Measurements from ENCODE around the gene TEX22.

TEX22 gene

DNA sequence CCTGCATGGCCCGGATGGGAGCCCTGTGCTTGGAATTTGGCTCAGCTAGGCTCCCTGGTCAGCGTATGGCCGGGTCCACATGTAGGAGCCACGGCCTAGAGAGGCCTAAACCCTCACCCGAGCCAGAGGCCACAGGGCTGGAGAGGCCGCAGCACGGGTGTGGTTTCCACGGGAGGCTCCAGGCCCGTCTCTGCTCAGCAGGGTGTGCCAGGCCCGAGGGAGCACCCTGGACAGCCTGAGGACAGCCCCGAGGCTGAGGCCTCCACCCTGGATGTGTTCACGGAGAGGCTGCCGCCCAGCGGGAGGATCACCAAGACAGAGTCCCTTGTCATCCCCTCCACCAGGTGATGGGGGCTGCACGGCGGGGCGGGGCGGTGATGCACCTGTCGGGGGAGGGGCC is 17.6 kb upstream of the TEX22 start:
- Histone ChIP-seq H3K4me3 (ENCODE audit: insufficient read depth in 1 of 2, low read depth in 1 of 2, low read length in 2 of 2) (no peak overlapping the region), H2AK5ac (ENCODE audit: low read length, severe bottlenecking) (no peak overlapping the region), H3K18ac (ENCODE audit: low read depth in 1 of 2, low read length in 2 of 2) (no peak overlapping the region), H2AFZ (ENCODE audit: low read depth, low read length) (no peak overlapping the region), H3K14ac (ENCODE audit: low read length in 2 of 2) (no peak overlapping the region), H3K23ac (ENCODE audit: low read length in 2 of 2) (no peak overlapping the region), H3K4ac (ENCODE audit: low read depth in 1 of 2, low read length in 2 of 2) (no peak overlapping the region), H3K9ac (ENCODE audit: low read length) (no peak overlapping the region), H3K9me3 (ENCODE audit: control insufficient read depth, low read length) (no peaks in the 10 kb centered on the region), H4K8ac (ENCODE audit: low read length) (no peak overlapping the region), H3K4me1 (ENCODE audit: control insufficient read depth, insufficient read depth, low read depth, low read length) (no peaks in the 10 kb centered on the region), H2BK12ac (ENCODE audit: low read length in 2 of 2) (no peak overlapping the region), H3K36me3 (ENCODE audit: control insufficient read depth in 1 of 2, insufficient read depth in 2 of 2, low read depth in 1 of 2, low read length in 2 of 2) (peaks cover 34 to 64% of the 10 kb centered on the region in 2 experiments), H2BK5ac (ENCODE audit: low read depth, low read length, poor library complexity, severe bottlenecking) (no peak overlapping the region), H3K27me3 (ENCODE audit: control insufficient read depth in 1 of 2, insufficient read depth in 1 of 2, low read length in 2 of 2) (no peaks in the 10 kb centered on the region), H2BK15ac (ENCODE audit: low read depth, poor library complexity, severe bottlenecking) (no peak overlapping the region), H3K4me2 (ENCODE audit: low read length, poor library complexity, severe bottlenecking) (no peak overlapping the region), H3K79me1 (replicated peaks; ENCODE audit: low read length, poor library complexity, severe bottlenecking) (peaks cover 3% of the 10 kb centered on the region), H2BK120ac (ENCODE audit: low read depth, low read length) (no peak overlapping the region), H3K27ac (ENCODE audit: low read length, poor library complexity, severe bottlenecking) (no peak overlapping the region), H4K91ac (ENCODE audit: low read length) (no peak overlapping the region)
- DNase-seq, result no peak
- 95% methylated on average over 19 of the region's 19 CpGs for WGBS

- DNase-seq, result no peak
- WGBS, result 92% methylated on average over 27 of the region's 27 CpGs
- Histone ChIP-seq H3K79me1 (replicated peaks; ENCODE audit: low read length, poor library complexity, severe bottlenecking) (peaks cover 3% of the 10 kb centered on the region), H3K36me3 (ENCODE audit: control insufficient read depth in 1 of 2, insufficient read depth in 2 of 2, low read depth in 1 of 2, low read length in 2 of 2) (peaks cover 36 to 73% of the 10 kb centered on the region in 2 experiments), H3K27ac (ENCODE audit: low read length, poor library complexity, severe bottlenecking) (no peak overlapping the region), H3K9me3 (ENCODE audit: control insufficient read depth, low read length) (no peaks in the 10 kb centered on the region), H3K23ac (ENCODE audit: low read length in 2 of 2) (no peak overlapping the region), H2BK12ac (ENCODE audit: low read length in 2 of 2) (no peak overlapping the region), H3K4me3 (ENCODE audit: insufficient read depth in 1 of 2, low read depth in 1 of 2, low read length in 2 of 2) (no peak overlapping the region), H3K4me1 (ENCODE audit: control insufficient read depth, insufficient read depth, low read depth, low read length) (no peaks in the 10 kb centered on the region), H2BK120ac (ENCODE audit: low read depth, low read length) (no peak overlapping the region), H2AFZ (ENCODE audit: low read depth, low read length) (no peak overlapping the region), H3K14ac (ENCODE audit: low read length in 2 of 2) (no peak overlapping the region), H3K18ac (ENCODE audit: low read depth in 1 of 2, low read length in 2 of 2) (no peak overlapping the region), H2BK15ac (ENCODE audit: low read depth, poor library complexity, severe bottlenecking) (no peak overlapping the region), H2AK5ac (ENCODE audit: low read length, severe bottlenecking) (no peak overlapping the region), H3K9ac (ENCODE audit: low read length) (no peak overlapping the region), H3K27me3 (ENCODE audit: control insufficient read depth in 1 of 2, insufficient read depth in 1 of 2, low read length in 2 of 2) (no peaks in the 10 kb centered on the region), H3K4ac (ENCODE audit: low read depth in 1 of 2, low read length in 2 of 2) (no peak overlapping the region), H2BK5ac (ENCODE audit: low read depth, low read length, poor library complexity, severe bottlenecking) (no peak overlapping the region), H3K4me2 (ENCODE audit: low read length, poor library complexity, severe bottlenecking) (no peak overlapping the region), H4K91ac (ENCODE audit: low read length) (peak overlapping the region; percentile 40), H4K8ac (ENCODE audit: low read length) (no peak overlapping the region)
These were observed 16.6 kb upstream of the TEX22 start for GRCh38 chr14:105381446-105382342.

DNA sequence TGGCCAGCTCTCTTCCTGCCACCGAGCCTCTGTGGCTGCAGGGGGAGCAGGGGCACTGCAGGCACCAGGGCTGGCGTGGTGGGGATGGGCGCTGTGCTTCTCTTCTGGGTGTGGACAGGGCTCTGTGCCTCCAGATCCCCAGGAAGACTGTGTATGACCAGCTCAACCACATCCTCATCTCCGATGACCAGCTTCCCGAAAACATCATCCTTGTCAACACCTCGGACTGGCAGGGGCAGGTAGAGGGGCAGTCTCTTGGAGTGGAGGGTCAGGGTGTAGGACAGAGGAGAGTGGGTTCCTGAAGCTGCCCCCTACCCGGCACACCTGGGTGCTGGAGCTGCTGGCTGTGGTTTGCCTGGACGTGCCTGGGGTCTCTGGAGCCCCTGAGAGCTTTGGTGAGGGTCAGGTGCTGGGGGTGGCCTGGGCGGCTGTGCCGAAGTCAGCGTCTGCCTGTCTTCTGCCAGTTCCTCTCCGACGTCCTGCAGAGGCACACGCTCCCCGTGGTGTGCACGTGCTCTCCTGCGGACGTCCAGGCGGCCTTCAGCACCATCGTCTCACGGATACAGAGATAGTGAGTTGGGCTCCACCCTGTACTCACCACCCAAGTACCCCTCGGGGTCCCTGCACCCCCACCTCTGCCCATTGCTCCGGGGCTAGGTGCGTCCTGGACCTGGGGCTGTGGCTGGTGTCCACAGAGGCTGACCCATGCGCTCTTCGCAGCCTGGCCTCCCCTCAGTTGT is 15.8 kb upstream of the TEX22 start:
- H4K8ac ChIP-seq (ENCODE audit: low read length), result no peak overlapping the region
- H2BK15ac ChIP-seq (ENCODE audit: low read depth, poor library complexity, severe bottlenecking), result no peak overlapping the region
- no peak overlapping the region for H3K18ac ChIP-seq (ENCODE audit: low read depth in 1 of 2, low read length in 2 of 2)
- no peak overlapping the region for H3K4me2 ChIP-seq (ENCODE audit: low read length, poor library complexity, severe bottlenecking)
- H4K91ac ChIP-seq (ENCODE audit: low read length), result no peak overlapping the region
- H3K14ac ChIP-seq (ENCODE audit: low read length in 2 of 2), result no peak overlapping the region
- H3K36me3 ChIP-seq (ENCODE audit: control insufficient read depth in 1 of 2, insufficient read depth in 2 of 2, low read depth in 1 of 2, low read length in 2 of 2), result peaks cover 40 to 81% of the 10 kb centered on the region in 2 experiments
- H3K4me3 ChIP-seq (ENCODE audit: insufficient read depth in 1 of 2, low read depth in 1 of 2, low read length in 2 of 2), result no peak overlapping the region
- WGBS, result 94% methylated on average over 22 of the region's 26 CpGs
- peaks cover 3% of the 10 kb centered on the region for H3K79me1 ChIP-seq (replicated peaks; ENCODE audit: low read length, poor library complexity, severe bottlenecking)
- no peak overlapping the region for H3K23ac ChIP-seq (ENCODE audit: low read length in 2 of 2)
- no peak overlapping the region for H3K27ac ChIP-seq (ENCODE audit: low read length, poor library complexity, severe bottlenecking)
- H2AK5ac ChIP-seq (ENCODE audit: low read length, severe bottlenecking), result no peak overlapping the region
- H2BK120ac ChIP-seq (ENCODE audit: low read depth, low read length), result no peak overlapping the region
- no peak overlapping the region for H2AFZ ChIP-seq (ENCODE audit: low read depth, low read length)
- no peaks in the 10 kb centered on the region for H3K9me3 ChIP-seq (ENCODE audit: control insufficient read depth, low read length)
- no peak overlapping the region for H2BK12ac ChIP-seq (ENCODE audit: low read length in 2 of 2)
- no peak overlapping the region for H3K4ac ChIP-seq (ENCODE audit: low read depth in 1 of 2, low read length in 2 of 2)
- no peak for DNase-seq
- no peak overlapping the region for H2BK5ac ChIP-seq (ENCODE audit: low read depth, low read length, poor library complexity, severe bottlenecking)
- no peaks in the 10 kb centered on the region for H3K4me1 ChIP-seq (ENCODE audit: control insufficient read depth, insufficient read depth, low read depth, low read length)
- H3K9ac ChIP-seq (ENCODE audit: low read length), result no peak overlapping the region
- H3K27me3 ChIP-seq (ENCODE audit: control insufficient read depth in 1 of 2, insufficient read depth in 1 of 2, low read length in 2 of 2), result no peaks in the 10 kb centered on the region

DNA sequence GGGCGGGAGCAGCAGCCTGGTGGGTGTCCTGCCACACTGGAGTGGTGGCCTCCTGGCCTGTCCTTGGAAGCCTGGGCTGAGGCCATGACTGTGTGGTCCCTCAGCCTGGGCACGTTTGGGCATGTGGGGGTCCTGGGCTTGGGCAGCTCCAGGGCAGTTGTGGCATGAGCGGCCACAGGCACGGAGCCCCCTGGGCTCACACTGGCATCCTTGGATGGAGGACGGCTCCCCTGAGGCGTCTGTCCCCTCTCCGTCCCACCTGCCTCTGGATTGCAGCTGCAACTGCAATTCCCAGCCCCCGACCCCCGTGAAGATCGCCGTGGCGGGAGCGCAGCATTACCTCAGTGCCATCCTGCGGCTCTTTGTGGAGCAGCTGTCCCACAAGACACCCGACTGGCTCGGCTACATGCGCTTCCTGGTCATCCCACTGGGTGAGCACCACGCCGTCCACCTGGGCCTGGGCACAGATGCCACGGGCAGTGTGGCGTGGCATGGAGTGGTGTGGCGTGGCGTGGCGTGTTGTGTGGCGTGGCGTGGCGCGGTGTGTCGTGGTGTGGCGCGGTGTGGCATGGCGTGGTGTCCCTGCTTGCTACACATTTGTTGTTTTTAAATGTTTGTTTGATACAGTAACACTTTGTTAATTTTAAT is 15.1 kb upstream of the TEX22 start:
- H2BK15ac ChIP-seq (ENCODE audit: low read depth, poor library complexity, severe bottlenecking), result no peak overlapping the region
- no peak overlapping the region for H3K18ac ChIP-seq (ENCODE audit: low read depth in 1 of 2, low read length in 2 of 2)
- H4K8ac ChIP-seq (ENCODE audit: low read length), result no peak overlapping the region
- H3K9ac ChIP-seq (ENCODE audit: low read length), result no peak overlapping the region
- H3K27me3 ChIP-seq (ENCODE audit: control insufficient read depth in 1 of 2, insufficient read depth in 1 of 2, low read length in 2 of 2), result no peaks in the 10 kb centered on the region
- WGBS, result 99% methylated on average over 28 of the region's 32 CpGs
- H2BK12ac ChIP-seq (ENCODE audit: low read length in 2 of 2), result no peak overlapping the region
- no peaks in the 10 kb centered on the region for H3K9me3 ChIP-seq (ENCODE audit: control insufficient read depth, low read length)
- DNase-seq, result no peak
- H3K4me2 ChIP-seq (ENCODE audit: low read length, poor library complexity, severe bottlenecking), result no peak overlapping the region
- no peak overlapping the region for H3K4ac ChIP-seq (ENCODE audit: low read depth in 1 of 2, low read length in 2 of 2)
- H2AFZ ChIP-seq (ENCODE audit: low read depth, low read length), result no peak overlapping the region
- no peak overlapping the region for H2BK120ac ChIP-seq (ENCODE audit: low read depth, low read length)
- no peak overlapping the region for H3K4me3 ChIP-seq (ENCODE audit: insufficient read depth in 1 of 2, low read depth in 1 of 2, low read length in 2 of 2)
- H3K79me1 ChIP-seq (replicated peaks; ENCODE audit: low read length, poor library complexity, severe bottlenecking), result peaks cover 3% of the 10 kb centered on the region
- no peak overlapping the region for H3K23ac ChIP-seq (ENCODE audit: low read length in 2 of 2)
- no peak overlapping the region for H2AK5ac ChIP-seq (ENCODE audit: low read length, severe bottlenecking)
- H4K91ac ChIP-seq (ENCODE audit: low read length), result no peak overlapping the region
- H3K4me1 ChIP-seq (ENCODE audit: control insufficient read depth, insufficient read depth, low read depth, low read length), result no peaks in the 10 kb centered on the region
- no peak overlapping the region for H3K27ac ChIP-seq (ENCODE audit: low read length, poor library complexity, severe bottlenecking)
- H2BK5ac ChIP-seq (ENCODE audit: low read depth, low read length, poor library complexity, severe bottlenecking), result no peak overlapping the region
- peaks cover 44 to 88% of the 10 kb centered on the region in 2 experiments for H3K36me3 ChIP-seq (ENCODE audit: control insufficient read depth in 1 of 2, insufficient read depth in 2 of 2, low read depth in 1 of 2, low read length in 2 of 2)
- no peak overlapping the region for H3K14ac ChIP-seq (ENCODE audit: low read length in 2 of 2)
